GM12875 (cell line): ENCODE data around the gene GPR137.
A peak's percentile ranks its signal among the peaks of the same experiment; 100 is the strongest.

Experiments
- H3K4me3 ChIP-seq: one replicate; pipeline ENCODE4 v1.5.1; 2011; ENCODE audit warnings: low read depth, low read length, control low read depth
- CTCF ChIP-seq: IDR thresholded peaks from 2 replicates; pipeline ENCODE4 v1.5.1; 2011; ENCODE audit warnings: low read depth, mild to moderate bottlenecking, control low read depth, inconsistent platforms, low read length, moderate library complexity, borderline replicate concordance; ENCODE audit not compliant: insufficient read depth

Gene GPR137

GRCh38 chr11:64241241-64241490, 44.5 kb upstream of the GPR137 start:
- H3K4me3 ChIP-seq: peak overlapping the region; percentile 66
- TF ChIP-seq CTCF: no peak

- no peak for TF ChIP-seq CTCF
- peak overlapping the region; percentile 69 for H3K4me3 ChIP-seq
Observed at GRCh38 chr11:64241491-64242374, 43.9 kb upstream of the GPR137 start.

GRCh38 chr11:64243236-64243854, 42.3 kb upstream of the GPR137 start:
- no peak overlapping the region for H3K4me3 ChIP-seq
- TF ChIP-seq CTCF: no peak

GRCh38 chr11:64244107-64244506, 41.5 kb upstream of the GPR137 start:
- H3K4me3 ChIP-seq: no peak overlapping the region
- no peak for TF ChIP-seq CTCF

- peak overlapping the region; percentile 66 for H3K4me3 ChIP-seq
- no peak for TF ChIP-seq CTCF
Observed at GRCh38 chr11:64244966-64245365, 40.7 kb upstream of the GPR137 start.

GRCh38 chr11:64245401-64245796, 40.2 kb upstream of the GPR137 start:
- TF ChIP-seq CTCF: no peak
- H3K4me3 ChIP-seq: peak overlapping the region; percentile 66

GRCh38 chr11:64245797-64246620, 39.6 kb upstream of the GPR137 start:
- no peak for TF ChIP-seq CTCF
- H3K4me3 ChIP-seq: peak overlapping the region; percentile 66

- H3K4me3 ChIP-seq: peak overlapping the region; percentile 66
Observed at GRCh38 chr11:64246621-64246870, 39.1 kb upstream of the GPR137 start.
